K562 (cell line): ENCODE data around the gene ZNF333. TPM values are rescaled to one million over a fixed set of nuclear protein-coding genes. Genes with fewer than 3 reads are reported as not detected.
"Not testable (repeated sequence)": the region's sequence is repeated elsewhere in the genome, so short reads cannot be mapped to it uniquely, and the experiment has no call there.

Experiments
- ATAC-seq: fragments of 200-7000 bp; cut with Tn5 transposase; 3 replicates; pipeline ENCODE4 v1.9.1; 2020; ENCODE audit warnings: moderate library complexity
- BruUV-seq: library from RNA; stranded (reverse); fragments of 400-500 nt; replicated peaks from 2 replicates; lab custom pipeline; 2021; lab: Mats Ljungman, UMichigan
- CTCF ChIA-PET: fragments of 300-600 bp; formaldehyde crosslinking; extraction: SDS; loops from one replicate; lab custom pipeline; 2021; ENCODE audit warnings: low intra/inter-chr PET ratio; lab: Yijun Ruan, JAX
- POLR2A ChIA-PET: fragments of 300-600, 350-650 bp; sonication (Branson Sonifier 250); formaldehyde crosslinking; extraction: SDS; loops from one replicate; lab custom pipeline; 2021; ENCODE audit warnings: antibody characterized with exemption, inconsistent platforms; lab: Yijun Ruan, JAX
- DNase-seq, 4 experiments: peaks; one replicate each; pipeline versions ENCODE4 v3.0.0 to v3.0.0-alpha.2; 2011 to 2018; ENCODE audit warnings: low spot score in 3 of 4, mixed read lengths in 3 of 4; ENCODE audit errors: extremely low read depth in 1 of 4
- FAIRE-seq: peaks from 2 replicates; lab custom pipeline; 2011; peaks lifted over from hg19 to GRCh38; lab: Jason Lieb, UNC
- H2AFZ ChIP-seq: 2 replicates; pipeline ENCODE4 v1.6.0; 2011; ENCODE audit warnings: low read depth, low read length, control low read depth, inconsistent platforms
- H3K27ac ChIP-seq: fragments of 200-600 bp; 3 replicates; pipeline ENCODE4 v1.8.0; 2011; ENCODE audit warnings: low read depth, mild to moderate bottlenecking, control low read depth, inconsistent platforms, low read length, moderate library complexity, mixed read lengths; ENCODE audit errors: extremely low read depth
- H3K27me3 ChIP-seq, 2 experiments: fragments of 300-600 bp in 1 of 2; 2 replicates in 1 of 2; 3 replicates in 1 of 2; pipeline versions ENCODE4 v1.6.0 to v1.8.0; 2011; ENCODE audit warnings: inconsistent platforms in 2 of 2, low read length in 2 of 2, mild to moderate bottlenecking in 1 of 2, mixed read lengths in 1 of 2, moderate library complexity in 1 of 2; ENCODE audit not compliant: control insufficient read depth in 2 of 2, insufficient read depth in 2 of 2
- H3K36me3 ChIP-seq: fragments of 300-600 bp; 3 replicates; pipeline ENCODE4 v1.8.0; 2011; ENCODE audit warnings: mild to moderate bottlenecking, low read length, inconsistent platforms; ENCODE audit not compliant: control insufficient read depth, insufficient read depth
- H3K4me1 ChIP-seq, 2 experiments: fragments of 200-600 bp in 1 of 2; replicated peaks in 1 of 2; 2 replicates in 1 of 2; 3 replicates in 1 of 2; pipeline versions ENCODE4 v1.5.1 to v1.8.0; 2011; ENCODE audit warnings: inconsistent platforms in 2 of 2, low read length in 2 of 2, mild to moderate bottlenecking in 1 of 2, mixed read lengths in 1 of 2, moderate library complexity in 1 of 2; ENCODE audit not compliant: control insufficient read depth in 2 of 2, insufficient read depth in 2 of 2
- H3K4me2 ChIP-seq: 2 replicates; pipeline ENCODE4 v1.6.1; 2011; ENCODE audit warnings: low read length, control low read depth, inconsistent platforms, mixed read lengths; ENCODE audit not compliant: insufficient read depth
- H3K4me3 ChIP-seq: fragments of 200-600 bp; sonication (generic), shearing (Covaris generic); 2 replicates; pipeline ENCODE4 v1.5.1; 2016; ENCODE audit warnings: control low read depth, inconsistent platforms
- H3K79me2 ChIP-seq: fragments of 200-600 bp; 3 replicates; pipeline ENCODE4 v1.8.0; 2011; ENCODE audit warnings: low read length, inconsistent platforms; ENCODE audit not compliant: control insufficient read depth, insufficient read depth
- H3K9ac ChIP-seq, 2 experiments: 2 replicates each; pipeline versions ENCODE4 v1.6.0 to v1.6.1; 2011; ENCODE audit warnings: low read depth in 2 of 2, low read length in 2 of 2, control low read depth in 1 of 2, inconsistent platforms in 1 of 2, mild to moderate bottlenecking in 1 of 2, mixed read lengths in 1 of 2; ENCODE audit not compliant: insufficient read depth in 1 of 2
- H3K9me1 ChIP-seq: one replicate; pipeline ENCODE4 v1.6.0; 2011; ENCODE audit warnings: inconsistent platforms, mild to moderate bottlenecking, low read length, moderate library complexity; ENCODE audit not compliant: control insufficient read depth, insufficient read depth
- H3K9me3 ChIP-seq: replicated peaks from 2 replicates; pipeline ENCODE4 v1.5.1; 2011; ENCODE audit warnings: low read depth, low read length, inconsistent platforms; ENCODE audit not compliant: control insufficient read depth, insufficient read depth
- H4K20me1 ChIP-seq: replicated peaks from 2 replicates; pipeline ENCODE4 v1.6.1; 2011; ENCODE audit warnings: low read length, inconsistent platforms, mixed read lengths; ENCODE audit not compliant: control insufficient read depth, insufficient read depth
- SPI1 ChIP-seq: IDR thresholded peaks from 2 replicates; pipeline ENCODE4 v1.6.1; 2011; ENCODE audit warnings: low read depth, low read length, control low read depth, borderline replicate concordance
- ZBTB33 ChIP-seq: sonication (generic); formaldehyde crosslinking; IDR thresholded peaks from 2 replicates; pipeline ENCODE4 v1.8.1; 2023; ENCODE audit warnings: mild to moderate bottlenecking, missing genetic modification reagents
- WGBS: fragments of 100-300 bp; shearing (Covaris generic); methylation state at CpG from one replicate; pipeline ENCODE4 v1.1.6; 2016; ENCODE audit warnings: low coverage, mixed read lengths; ENCODE audit not compliant: insufficient coverage; ENCODE audit errors: missing lambda C conversion rate; 5-methylcytosine and 5-hydroxymethylcytosine counted together
- in situ Hi-C: fragments of 300-500 bp; cut with MboI; formaldehyde crosslinking; loops from 4 replicates; pipeline ENCODE4 v1.15.0; 2018; ENCODE audit warnings: inconsistent platforms, mixed read lengths
- intact Hi-C: fragments of 100-400 bp; cut with micrococcal nuclease; formaldehyde crosslinking; loops from 2 replicates; pipeline ENCODE4 v1.14.2; 2022
- polyA plus RNA-seq, 8 experiments: library from polyadenylated mRNA; depleted of rRNA in 4 of 8; stranded (reverse) in 5 of 8; unstranded in 3 of 8; fragments of >200 nt; fragmentation: Nextera tagmentation in 2 of 8; fragmentation: Illumina TruSeq in 1 of 8; extraction: Ambion mirVana in 2 of 8; extraction: Trizol in 1 of 8; gene quantifications; 2 replicates each; pipeline versions ENCODE4 v1.2.1 to v1.2.3, GENCODE V29; 2011 to 2014; ENCODE audit warnings: inconsistent platforms in 1 of 8, missing spikeins in 1 of 8
- total RNA-seq, 7 experiments: library from RNA; depleted of rRNA in 6 of 7; stranded (reverse); fragments of >200 nt in 6 of 7; fragmentation: Illumina TruSeq in 2 of 7; extraction: Trizol in 2 of 7; gene quantifications; 2 replicates each; pipeline versions ENCODE4 v1.2.1 to v1.2.3, GENCODE V29; 2011 to 2021; ENCODE audit warnings: low replicate concordance in 1 of 7

ZNF333 gene
- total and polyA plus RNA-seq, 9 of the 15 experiments (the other 6 are each of a cell fraction or from before 2014, with no cell fraction given) = 2.8 to 10.3 (median 6.3) TPM

- TF ChIP-seq ZBTB33 = 0 out of 2 replicates have a peak, but pooled peaks have one; percentile 41
- TF ChIP-seq SPI1 = peak; percentile 67; the same call in 1 of the 2 replicates
- DNase-seq, H3K9me3 ChIP-seq, intact Hi-C loops, H3K79me2 ChIP-seq, POLR2A ChIA-PET, ATAC-seq, H3K4me3 ChIP-seq, CTCF ChIA-PET, H3K27me3 ChIP-seq, H3K9me1 ChIP-seq, BruUV-seq, H3K9ac ChIP-seq, H3K27ac ChIP-seq, H4K20me1 ChIP-seq, H3K36me3 ChIP-seq, H3K4me2 ChIP-seq: not testable (repeated sequence)
- Histone ChIP-seq H3K4me1 (peaks cover 21 to 31% of the 10 kb centered on the region in 2 experiments), H2AFZ (0 out of 2 replicates have a peak overlapping the region, but pooled peaks have one; percentile 4)
- in situ Hi-C loops = loop anchor here (5.0 to 10.0 kb wide), 2 partner anchors 206 to 408 kb away; partner anchors contain the start of gene NDUFB7
- 49% methylated on average over 11 of the region's 14 CpGs for WGBS
- FAIRE-seq = peak; percentile 37
Observed at GRCh38 chr19:14780622-14781225, 90.9 kb downstream of the ZNF333 start.
